Astrocyte (in vitro differentiated cells and primary cell): ENCODE measurements around the gene HDGFL3. TPM values are rescaled to one million over a fixed set of nuclear protein-coding genes. Genes with fewer than 3 reads are reported as not detected.

ENCODE experiments used
- DNase-seq: peaks from one replicate; pipeline ENCODE4 v3.0.0-alpha.2; 2010; ENCODE audit warnings: low read depth
- FAIRE-seq: peaks from 2 replicates; lab custom pipeline; 2011; peaks lifted over from hg19 to GRCh38; lab: Jason Lieb, UNC
- H2AFZ ChIP-seq: 2 replicates; pipeline ENCODE4 v1.6.0; 2012; ENCODE audit warnings: low read depth, low read length, inconsistent platforms
- H3K27ac ChIP-seq: 2 replicates; pipeline ENCODE4 v1.5.1; 2011; ENCODE audit warnings: low read depth, low read length, inconsistent platforms
- H3K27me3 ChIP-seq: 2 replicates; pipeline ENCODE4 v1.6.0; 2011; ENCODE audit warnings: low read length, inconsistent platforms; ENCODE audit not compliant: insufficient read depth
- H3K36me3 ChIP-seq: 2 replicates; pipeline ENCODE4 v1.5.1; 2011; ENCODE audit warnings: low read length, inconsistent platforms; ENCODE audit not compliant: insufficient read depth
- H3K4me1 ChIP-seq: 2 replicates; pipeline ENCODE4 v1.5.1; 2011; ENCODE audit warnings: low read length, inconsistent platforms; ENCODE audit not compliant: insufficient read depth
- H3K4me2 ChIP-seq: 2 replicates; pipeline ENCODE4 v1.6.0; 2012; ENCODE audit warnings: low read length, inconsistent platforms
- H3K4me3 ChIP-seq: 2 replicates; pipeline ENCODE4 v1.5.1; 2011; ENCODE audit warnings: low read depth, mild to moderate bottlenecking, low read length, inconsistent platforms; ENCODE audit not compliant: insufficient read depth
- H3K79me2 ChIP-seq: 2 replicates; pipeline ENCODE4 v1.6.0; 2012; ENCODE audit warnings: mild to moderate bottlenecking, low read length, inconsistent platforms; ENCODE audit not compliant: insufficient read depth
- H3K9ac ChIP-seq: 2 replicates; pipeline ENCODE4 v1.6.0; 2012; ENCODE audit warnings: mild to moderate bottlenecking, low read length, inconsistent platforms
- H3K9me3 ChIP-seq: 2 replicates; pipeline ENCODE4 v1.5.1; 2012; ENCODE audit warnings: low read depth, mild to moderate bottlenecking, low read length, inconsistent platforms; ENCODE audit not compliant: insufficient read depth
- H4K20me1 ChIP-seq: 2 replicates; pipeline ENCODE4 v1.6.0; 2012; ENCODE audit warnings: low read length, inconsistent platforms; ENCODE audit not compliant: insufficient read depth
- H3K27ac Mint-ChIP-seq: one replicate; pipeline ENCODE4 v1.8.0; 2021; ENCODE audit warnings: mild to moderate bottlenecking, mixed read lengths; ENCODE audit not compliant: unreplicated experiment
- H3K27me3 Mint-ChIP-seq: one replicate; pipeline ENCODE4 v1.8.0; 2021; ENCODE audit warnings: low read depth, mixed read lengths; ENCODE audit not compliant: unreplicated experiment
- H3K36me3 Mint-ChIP-seq: one replicate; pipeline ENCODE4 v1.8.0; 2021; ENCODE audit warnings: low read depth, mixed read lengths; ENCODE audit not compliant: unreplicated experiment
- H3K4me1 Mint-ChIP-seq: one replicate; pipeline ENCODE4 v1.8.0; 2021; ENCODE audit warnings: low read depth, mixed read lengths; ENCODE audit not compliant: unreplicated experiment
- H3K4me3 Mint-ChIP-seq: one replicate; pipeline ENCODE4 v1.8.0; 2021; ENCODE audit warnings: mild to moderate bottlenecking, moderate library complexity, mixed read lengths; ENCODE audit not compliant: unreplicated experiment
- H3K9me3 Mint-ChIP-seq: one replicate; pipeline ENCODE4 v1.8.0; 2021; ENCODE audit warnings: mild to moderate bottlenecking, mixed read lengths; ENCODE audit not compliant: unreplicated experiment
- CTCF ChIP-seq: IDR thresholded peaks from 2 replicates; pipeline ENCODE4 v1.5.1; 2011; ENCODE audit warnings: low read depth, mild to moderate bottlenecking, inconsistent platforms, low read length, moderate library complexity; ENCODE audit not compliant: insufficient read depth
- EZH2 ChIP-seq: IDR thresholded peaks from 2 replicates; pipeline ENCODE4 v1.6.1; 2012; ENCODE audit warnings: mild to moderate bottlenecking, low read length, inconsistent platforms; ENCODE audit not compliant: insufficient read depth
- total RNA-seq: library from RNA; stranded (reverse); gene quantifications from 2 replicates; pipeline ENCODE4 v1.2.1, GENCODE V29; 2021

HDGFL3 gene
- total RNA-seq, 1 donor from 2014 or later = 91.9 TPM

GRCh38 chr15:83114856-83115255 is 92.8 kb downstream of the HDGFL3 start:
- DNase-seq (no peak), FAIRE-seq (no peak)
- Mint-ChIP-seq H3K4me1 (peaks cover 6% of the 10 kb centered on the region), H3K36me3 (peaks cover 16% of the 10 kb centered on the region), H3K27me3 (peaks cover 6% of the 10 kb centered on the region), H3K27ac (no peak overlapping the region), H3K4me3 (no peak overlapping the region), H3K9me3 (peaks cover 5% of the 10 kb centered on the region)
- Histone ChIP-seq H3K36me3 (no peaks in the 10 kb centered on the region), H3K4me3 (no peak overlapping the region), H3K79me2 (no peaks in the 10 kb centered on the region), H3K4me1 (peaks cover 15% of the 10 kb centered on the region), H3K9me3 (no peaks in the 10 kb centered on the region), H3K27ac (no peak overlapping the region), H3K9ac (no peak overlapping the region), H2AFZ (no peak overlapping the region), H3K27me3 (no peaks in the 10 kb centered on the region), H3K4me2 (no peak overlapping the region), H4K20me1 (no peaks in the 10 kb centered on the region)
- TF ChIP-seq CTCF (no peak), EZH2 (no peak)

DNA sequence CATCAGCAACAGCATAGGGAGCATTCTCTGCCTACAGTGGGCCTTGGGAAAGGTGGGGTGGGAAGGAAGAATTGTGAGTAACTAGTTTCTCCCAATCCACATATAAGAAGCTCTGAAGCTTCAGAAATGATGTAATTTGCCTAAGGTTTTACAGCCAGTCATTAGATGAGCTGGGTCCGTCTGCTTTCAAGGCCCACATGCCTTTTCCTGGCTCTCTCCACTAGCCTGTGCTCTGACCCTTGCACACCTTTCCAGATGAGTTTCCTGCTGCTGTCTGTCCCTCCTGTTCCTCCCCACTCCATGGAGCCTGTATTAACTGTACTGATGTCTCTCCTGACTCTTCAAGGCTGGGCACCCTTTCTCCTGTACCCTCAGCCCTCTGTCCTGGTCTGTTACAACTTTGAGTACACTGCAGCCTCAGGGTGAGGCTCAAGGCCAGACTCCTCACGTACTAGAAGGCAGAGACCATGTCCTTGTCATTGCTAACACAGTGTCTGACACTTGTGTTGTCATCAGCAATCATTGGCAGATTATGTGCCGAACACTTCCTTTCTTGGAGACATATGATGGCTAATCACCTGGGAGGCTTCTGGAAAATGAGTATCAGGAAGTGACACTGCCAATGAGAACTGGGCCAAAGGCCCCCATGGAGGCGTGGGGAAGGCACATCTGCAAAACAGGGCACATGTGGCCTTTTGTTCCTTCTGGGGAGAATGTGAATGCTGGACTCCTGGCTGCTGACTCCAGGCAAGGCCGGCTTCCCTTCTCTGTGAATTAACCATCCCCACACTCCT is 93.5 kb downstream of the HDGFL3 start:
- H3K36me3 Mint-ChIP-seq = peaks cover 16% of the 10 kb centered on the region
- FAIRE-seq = no peak
- no peak for TF ChIP-seq EZH2
- TF ChIP-seq CTCF = no peak
- H3K4me1 Mint-ChIP-seq = peaks cover 6% of the 10 kb centered on the region
- no peak overlapping the region for H3K9ac ChIP-seq
- no peak overlapping the region for H3K4me3 Mint-ChIP-seq
- DNase-seq = no peak
- no peak overlapping the region for H3K4me2 ChIP-seq
- no peak overlapping the region for H2AFZ ChIP-seq
- H3K4me3 ChIP-seq = no peak overlapping the region
- peaks cover 15% of the 10 kb centered on the region for H3K4me1 ChIP-seq
- no peaks in the 10 kb centered on the region for H3K36me3 ChIP-seq
- no peaks in the 10 kb centered on the region for H4K20me1 ChIP-seq
- no peak overlapping the region for H3K27ac Mint-ChIP-seq
- H3K27ac ChIP-seq = no peak overlapping the region
- no peaks in the 10 kb centered on the region for H3K79me2 ChIP-seq
- peaks cover 13% of the 10 kb centered on the region for H3K27me3 Mint-ChIP-seq
- H3K9me3 ChIP-seq = no peaks in the 10 kb centered on the region
- peaks cover 7% of the 10 kb centered on the region for H3K9me3 Mint-ChIP-seq
- H3K27me3 ChIP-seq = peaks cover 3% of the 10 kb centered on the region

GRCh38 chr15:83112956-83113299 is 94.7 kb downstream of the HDGFL3 start:
- DNase-seq (no peak), FAIRE-seq (no peak)
- H3K27me3 ChIP-seq = peaks cover 6% of the 10 kb centered on the region
- H3K9me3 Mint-ChIP-seq = peaks cover 7% of the 10 kb centered on the region
- H2AFZ ChIP-seq = no peak overlapping the region
- no peak overlapping the region for H3K4me3 Mint-ChIP-seq
- H3K27ac Mint-ChIP-seq = no peak overlapping the region
- H3K27ac ChIP-seq = no peak overlapping the region
- H3K9ac ChIP-seq = no peak overlapping the region
- TF ChIP-seq CTCF = no peak
- TF ChIP-seq EZH2 = no peak
- no peaks in the 10 kb centered on the region for H3K9me3 ChIP-seq
- peaks cover 16% of the 10 kb centered on the region for H3K36me3 Mint-ChIP-seq
- H3K4me3 ChIP-seq = peak overlapping the region; percentile 30
- H3K36me3 ChIP-seq = no peaks in the 10 kb centered on the region
- peaks cover 18% of the 10 kb centered on the region for H3K4me1 ChIP-seq
- peaks cover 9% of the 10 kb centered on the region for H3K4me1 Mint-ChIP-seq
- H4K20me1 ChIP-seq = no peaks in the 10 kb centered on the region
- H3K4me2 ChIP-seq = peak overlapping the region; percentile 70
- no peaks in the 10 kb centered on the region for H3K79me2 ChIP-seq
- H3K27me3 Mint-ChIP-seq = peaks cover 22% of the 10 kb centered on the region
